Right lobe of liver (tissue), 4 donors: ENCODE measurements around the gene GPR25.

Experiments used
- CTCF ChIP-seq, 4 donors: fragments of 200-600 bp in 3 of 4; fragments of 450-650 bp in 1 of 4; IDR thresholded peaks; one replicate each; pipeline versions ENCODE4 v1.5.1 to v1.8.0; 2016 to 2022; ENCODE audit warnings: antibody characterized with exemption in 4 of 4, mild to moderate bottlenecking in 2 of 4
- POLR2A ChIP-seq: fragments of 450-650 bp; IDR thresholded peaks from one replicate; pipeline ENCODE4 v1.6.1; 2017; ENCODE audit warnings: antibody characterized with exemption, mild to moderate bottlenecking
- donor health status: DM: no; HTN: no; CAD: no.
- donor health status: DM: no; HTN: no; CAD: no.
- donor health status: DM: no; HTN: yes; CAD: no.

GRCh38 chr1:200900877-200901276, 28.1 kb downstream of the GPR25 start:
- TF ChIP-seq CTCF (IDR thresholded peaks at IDR 0.05) (no peak), POLR2A (no peak)
